Neural crest cell (in vitro differentiated cells): ENCODE measurements around the gene RASA2. TPM values are rescaled to one million over a fixed set of nuclear protein-coding genes. Genes with fewer than 3 reads are reported as not detected.

Source experiments
- DNase-seq: peaks from one replicate; pipeline ENCODE4 v3.0.0; 2021; ENCODE audit warnings: low read depth, mixed read lengths, low spot score
- H3K27ac Mint-ChIP-seq: one replicate; pipeline ENCODE4 v1.8.0; 2021; ENCODE audit warnings: mild to moderate bottlenecking, mixed read lengths; ENCODE audit not compliant: unreplicated experiment
- H3K27me3 Mint-ChIP-seq: 2 replicates; pipeline ENCODE4 v1.8.0; 2021; ENCODE audit warnings: low read depth, mild to moderate bottlenecking, mixed read lengths
- H3K36me3 Mint-ChIP-seq: 2 replicates; pipeline ENCODE4 v1.8.0; 2021; ENCODE audit warnings: low read depth, mild to moderate bottlenecking, mixed read lengths
- H3K4me1 Mint-ChIP-seq: 2 replicates; pipeline ENCODE4 v1.8.0; 2021; ENCODE audit warnings: mixed read lengths
- H3K4me3 Mint-ChIP-seq: one replicate; pipeline ENCODE4 v1.8.0; 2021; ENCODE audit warnings: mild to moderate bottlenecking, mixed read lengths
- H3K9me3 Mint-ChIP-seq: 2 replicates; pipeline ENCODE4 v1.8.0; 2021; ENCODE audit warnings: mixed read lengths
- CTCF ChIP-seq: fragments of 200-600 bp; sonication (generic); conservative IDR thresholded peaks from 2 replicates; pipeline ENCODE4 v1.5.0; 2021; ENCODE audit warnings: antibody characterized with exemption, mild to moderate bottlenecking
- total RNA-seq: library from RNA; stranded (reverse); gene quantifications from 2 replicates; pipeline ENCODE4 v1.2.1, GENCODE V29; 2021

RASA2 gene
- total RNA-seq, 1 donor from 2014 or later: 19.2 TPM

GRCh38 chr3:141482245-141482922, 4.4 kb upstream of the RASA2 start:
- Mint-ChIP-seq H3K27ac (no peak overlapping the region), H3K36me3 (no peaks in the 10 kb centered on the region), H3K27me3 (peaks cover 8% of the 10 kb centered on the region), H3K9me3 (peaks cover 4% of the 10 kb centered on the region), H3K4me1 (peaks cover 13% of the 10 kb centered on the region), H3K4me3 (no peak overlapping the region)
- no peak for TF ChIP-seq CTCF
- DNase-seq: no peak

- no peaks in the 10 kb centered on the region for H3K36me3 Mint-ChIP-seq
- TF ChIP-seq CTCF: no peak
Measured at GRCh38 chr3:141484701-141485287, 2.0 kb upstream of the RASA2 start.

GRCh38 chr3:141485641-141486495, 959 bp upstream of the RASA2 start:
- no peaks in the 10 kb centered on the region for H3K27me3 Mint-ChIP-seq
- DNase-seq: no peak

More at GRCh38 chr3:141484701-141485287, 2.0 kb upstream of the RASA2 start:
- DNase-seq: no peak
- Mint-ChIP-seq H3K9me3 (no peaks in the 10 kb centered on the region), H3K27me3 (no peaks in the 10 kb centered on the region), H3K27ac (no peak overlapping the region), H3K4me3 (peak overlapping the region; percentile 92), H3K4me1 (peaks cover 29% of the 10 kb centered on the region)

GRCh38 chr3:141486496-141486745, 406 bp upstream of the RASA2 start:
- no peaks in the 10 kb centered on the region for H3K36me3 Mint-ChIP-seq
- H3K27me3 Mint-ChIP-seq: no peaks in the 10 kb centered on the region
- peak overlapping the region; percentile 54 for H3K27ac Mint-ChIP-seq
- TF ChIP-seq CTCF: no peak
- no peak for DNase-seq
- no peaks in the 10 kb centered on the region for H3K9me3 Mint-ChIP-seq
- peaks cover 34% of the 10 kb centered on the region for H3K4me1 Mint-ChIP-seq
- peak overlapping the region; percentile 92 for H3K4me3 Mint-ChIP-seq

More at GRCh38 chr3:141485641-141486495, 959 bp upstream of the RASA2 start:
- TF ChIP-seq CTCF: no peak
- Mint-ChIP-seq H3K27ac (no peak overlapping the region), H3K9me3 (no peaks in the 10 kb centered on the region), H3K4me1 (peaks cover 30% of the 10 kb centered on the region), H3K4me3 (peak overlapping the region; percentile 92), H3K36me3 (no peaks in the 10 kb centered on the region)

- TF ChIP-seq CTCF: no peak
- H3K4me1 Mint-ChIP-seq: peaks cover 38% of the 10 kb centered on the region
- peak overlapping the region; percentile 41 for H3K27ac Mint-ChIP-seq
- H3K9me3 Mint-ChIP-seq: no peaks in the 10 kb centered on the region
- peak overlapping the region; percentile 88 for H3K4me3 Mint-ChIP-seq
- H3K27me3 Mint-ChIP-seq: no peaks in the 10 kb centered on the region
- H3K36me3 Mint-ChIP-seq: no peaks in the 10 kb centered on the region
- DNase-seq: peak; percentile 61
Measured at GRCh38 chr3:141487521-141488252, 860 bp downstream of the RASA2 start.
